Ishikawa (cell line): Measurements from ENCODE around the gene PALLD.

Experiments
- CEBPB ChIP-seq: IDR thresholded peaks from 2 replicates; pipeline ENCODE4 v1.6.1; 2012
- CREB1 ChIP-seq: IDR thresholded peaks from 2 replicates; pipeline ENCODE4 v1.6.1; 2012; ENCODE audit warnings: low read depth
- EP300 ChIP-seq: IDR thresholded peaks from 2 replicates; pipeline ENCODE4 v1.6.1; 2012; ENCODE audit warnings: borderline replicate concordance
- FOXM1 ChIP-seq: IDR thresholded peaks from 2 replicates; pipeline ENCODE4 v1.6.1; 2012; ENCODE audit warnings: low read depth, borderline replicate concordance
- RAD21 ChIP-seq: IDR thresholded peaks from 2 replicates; pipeline ENCODE4 v1.6.1; 2012; ENCODE audit warnings: low read depth
- TAF1 ChIP-seq: IDR thresholded peaks from 2 replicates; pipeline ENCODE4 v1.6.1; 2012; ENCODE audit warnings: low read depth, mild to moderate bottlenecking
- TEAD4 ChIP-seq: IDR thresholded peaks from 2 replicates; pipeline ENCODE4 v1.6.1; 2012

GRCh38 chr4:168884251-168885124 lies 387.6 kb downstream of the PALLD start:
- TF ChIP-seq RAD21 (no peak), EP300 (no peak), TAF1 (no peak), CEBPB (no peak), FOXM1 (no peak), TEAD4 (no peak), CREB1 (no peak)
